Measurements from ENCODE around the gene UBE2H. TPM values are rescaled to one million over a fixed set of nuclear protein-coding genes. Genes with fewer than 3 reads are reported as not detected.

The UBE2H gene
- polyA plus RNA-seq, 1 donor (not counting 4 experiments of a cell fraction or from before 2014, with no cell fraction given) = 130 TPM

GRCh38 chr7:129946282-129946681, 6.5 kb downstream of the UBE2H start:
- no peak for DNase-seq (ENCODE audit: low read depth, low spot score)
- no peak overlapping the region for H3K9ac ChIP-seq (ENCODE audit: control insufficient read depth, extremely low read depth, insufficient read depth, low read length)
- H3K4me2 ChIP-seq (ENCODE audit: control insufficient read depth, extremely low read depth, insufficient read depth, low read depth, low read length) = no peak overlapping the region
- peaks cover 5 to 10% of the 10 kb centered on the region in 2 experiments for H3K36me3 ChIP-seq (ENCODE audit: control insufficient read depth in 2 of 2, extremely low read depth in 1 of 2, insufficient read depth in 2 of 2, low read length in 2 of 2)
- peaks cover 3% of the 10 kb centered on the region for H3K9me1 ChIP-seq (ENCODE audit: control insufficient read depth, extremely low read depth, insufficient read depth, low read length)
- peaks cover 19% of the 10 kb centered on the region for H3K4me1 ChIP-seq (ENCODE audit: control insufficient read depth, extremely low read depth, insufficient read depth, low read length)
- no peak overlapping the region for H2AFZ ChIP-seq (ENCODE audit: control insufficient read depth, low read length)
- no peaks in the 10 kb centered on the region for H3K27me3 ChIP-seq (ENCODE audit: control insufficient read depth, extremely low read depth, insufficient read depth, low read length)
- peaks cover 97% of the 10 kb centered on the region for H3K79me2 ChIP-seq (ENCODE audit: control insufficient read depth, insufficient read depth, low read length)
- no peak for TF ChIP-seq EZH2 (IDR thresholded peaks at IDR 0.05; ENCODE audit: low read length)
- TF ChIP-seq, protein P1, sequence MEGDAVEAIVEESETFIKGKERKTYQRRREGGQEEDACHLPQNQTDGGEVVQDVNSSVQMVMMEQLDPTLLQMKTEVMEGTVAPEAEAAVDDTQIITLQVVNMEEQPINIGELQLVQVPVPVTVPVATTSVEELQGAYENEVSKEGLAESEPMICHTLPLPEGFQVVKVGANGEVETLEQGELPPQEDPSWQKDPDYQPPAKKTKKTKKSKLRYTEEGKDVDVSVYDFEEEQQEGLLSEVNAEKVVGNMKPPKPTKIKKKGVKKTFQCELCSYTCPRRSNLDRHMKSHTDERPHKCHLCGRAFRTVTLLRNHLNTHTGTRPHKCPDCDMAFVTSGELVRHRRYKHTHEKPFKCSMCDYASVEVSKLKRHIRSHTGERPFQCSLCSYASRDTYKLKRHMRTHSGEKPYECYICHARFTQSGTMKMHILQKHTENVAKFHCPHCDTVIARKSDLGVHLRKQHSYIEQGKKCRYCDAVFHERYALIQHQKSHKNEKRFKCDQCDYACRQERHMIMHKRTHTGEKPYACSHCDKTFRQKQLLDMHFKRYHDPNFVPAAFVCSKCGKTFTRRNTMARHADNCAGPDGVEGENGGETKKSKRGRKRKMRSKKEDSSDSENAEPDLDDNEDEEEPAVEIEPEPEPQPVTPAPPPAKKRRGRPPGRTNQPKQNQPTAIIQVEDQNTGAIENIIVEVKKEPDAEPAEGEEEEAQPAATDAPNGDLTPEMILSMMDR (optimal IDR thresholded peaks at IDR 0.05 in 1 of 3, IDR thresholded peaks at IDR 0.05 in 1 of 3, conservative IDR thresholded peaks at IDR 0.05 in 1 of 3; ENCODE audit: extremely low read depth in 1 of 3, insufficient read depth in 2 of 3, low read length in 3 of 3) = no peak
- H3K4me3 ChIP-seq (ENCODE audit: control insufficient read depth in 2 of 3, extremely low read depth in 1 of 3, insufficient read depth in 2 of 3, low read depth in 1 of 3, low read length in 3 of 3) = no peak overlapping the region
- no peaks in the 10 kb centered on the region for H3K9me3 ChIP-seq (ENCODE audit: control insufficient read depth, low read depth, low read length)
- FAIRE-seq = no peak
- no peak overlapping the region for H3K27ac ChIP-seq (ENCODE audit: control insufficient read depth, insufficient read depth, low read length)
- dilution Hi-C loops (cut with MboI; ENCODE audit: extremely low pct_ligation_motif_present, low sequenced_read_pairs) = no loop called here
- peaks cover 19% of the 10 kb centered on the region for H4K20me1 ChIP-seq (ENCODE audit: control insufficient read depth, extremely low read depth, insufficient read depth, low read length)

DNA sequence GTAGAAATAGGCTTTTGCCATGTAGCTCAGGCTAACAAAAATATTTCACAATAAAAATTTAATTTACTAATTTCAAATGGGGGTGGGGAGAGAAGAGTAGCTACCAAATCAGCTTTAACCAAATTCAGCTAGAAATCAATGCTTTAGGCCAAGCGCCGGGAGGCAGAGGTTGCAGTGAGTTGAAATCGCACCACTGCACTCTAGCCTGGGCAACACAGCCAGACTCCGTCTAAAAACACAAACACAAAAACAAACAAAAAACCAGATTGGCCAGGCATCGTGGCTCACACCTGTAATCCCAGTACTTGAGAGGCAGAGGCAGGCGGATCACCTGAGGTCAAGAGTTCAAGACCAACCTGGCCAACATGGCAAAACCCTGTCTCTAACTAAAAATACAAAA, 9.4 kb downstream of the UBE2H start:
- no peaks in the 10 kb centered on the region for H3K9me3 ChIP-seq (ENCODE audit: control insufficient read depth, low read depth, low read length)
- peaks cover 3% of the 10 kb centered on the region for H3K9me1 ChIP-seq (ENCODE audit: control insufficient read depth, extremely low read depth, insufficient read depth, low read length)
- H3K36me3 ChIP-seq (ENCODE audit: control insufficient read depth in 2 of 2, extremely low read depth in 1 of 2, insufficient read depth in 2 of 2, low read length in 2 of 2) = peaks cover 4 to 8% of the 10 kb centered on the region in 2 experiments
- H3K4me2 ChIP-seq (ENCODE audit: control insufficient read depth, extremely low read depth, insufficient read depth, low read depth, low read length) = no peak overlapping the region
- H4K20me1 ChIP-seq (ENCODE audit: control insufficient read depth, extremely low read depth, insufficient read depth, low read length) = peaks cover 14% of the 10 kb centered on the region
- FAIRE-seq (no peak), DNase-seq (ENCODE audit: low read depth, low spot score) (no peak)
- H3K27ac ChIP-seq (ENCODE audit: control insufficient read depth, insufficient read depth, low read length) = no peak overlapping the region
- H3K9ac ChIP-seq (ENCODE audit: control insufficient read depth, extremely low read depth, insufficient read depth, low read length) = no peak overlapping the region
- no peaks in the 10 kb centered on the region for H3K27me3 ChIP-seq (ENCODE audit: control insufficient read depth, extremely low read depth, insufficient read depth, low read length)
- H3K4me1 ChIP-seq (ENCODE audit: control insufficient read depth, extremely low read depth, insufficient read depth, low read length) = peaks cover 4% of the 10 kb centered on the region
- peaks cover 97% of the 10 kb centered on the region for H3K79me2 ChIP-seq (ENCODE audit: control insufficient read depth, insufficient read depth, low read length)
- no peak overlapping the region for H3K4me3 ChIP-seq (ENCODE audit: control insufficient read depth in 2 of 3, extremely low read depth in 1 of 3, insufficient read depth in 2 of 3, low read depth in 1 of 3, low read length in 3 of 3)
- H2AFZ ChIP-seq (ENCODE audit: control insufficient read depth, low read length) = no peak overlapping the region
- dilution Hi-C loops (cut with MboI; ENCODE audit: extremely low pct_ligation_motif_present, low sequenced_read_pairs) = no loop called here
- TF ChIP-seq, protein P1 (optimal IDR thresholded peaks at IDR 0.05 in 1 of 3, IDR thresholded peaks at IDR 0.05 in 1 of 3, conservative IDR thresholded peaks at IDR 0.05 in 1 of 3; ENCODE audit: extremely low read depth in 1 of 3, insufficient read depth in 2 of 3, low read length in 3 of 3) = no peak
- TF ChIP-seq EZH2 (IDR thresholded peaks at IDR 0.05; ENCODE audit: low read length) = no peak
